Occipital lobe (tissue), 2 donors: ENCODE results near the gene WSB2. TPM values are rescaled to one million over a fixed set of nuclear protein-coding genes. Genes with fewer than 3 reads are reported as not detected.
"Not testable (repeated sequence)": the region's sequence is repeated elsewhere in the genome, so short reads cannot be mapped to it uniquely, and the experiment has no call there.

Experiments used
- DNase-seq: peaks from one replicate; lab custom pipeline; 2025; lab: John Stamatoyannopoulos, UW
- total RNA-seq: library from RNA; depleted of rRNA; stranded (reverse); fragments of >200 nt; gene quantifications from one replicate; pipeline ENCODE4 v1.2.3, GENCODE V29; 2014

WSB2 gene
- total RNA-seq, 1 donor from 2014 or later: 415 TPM

DNA sequence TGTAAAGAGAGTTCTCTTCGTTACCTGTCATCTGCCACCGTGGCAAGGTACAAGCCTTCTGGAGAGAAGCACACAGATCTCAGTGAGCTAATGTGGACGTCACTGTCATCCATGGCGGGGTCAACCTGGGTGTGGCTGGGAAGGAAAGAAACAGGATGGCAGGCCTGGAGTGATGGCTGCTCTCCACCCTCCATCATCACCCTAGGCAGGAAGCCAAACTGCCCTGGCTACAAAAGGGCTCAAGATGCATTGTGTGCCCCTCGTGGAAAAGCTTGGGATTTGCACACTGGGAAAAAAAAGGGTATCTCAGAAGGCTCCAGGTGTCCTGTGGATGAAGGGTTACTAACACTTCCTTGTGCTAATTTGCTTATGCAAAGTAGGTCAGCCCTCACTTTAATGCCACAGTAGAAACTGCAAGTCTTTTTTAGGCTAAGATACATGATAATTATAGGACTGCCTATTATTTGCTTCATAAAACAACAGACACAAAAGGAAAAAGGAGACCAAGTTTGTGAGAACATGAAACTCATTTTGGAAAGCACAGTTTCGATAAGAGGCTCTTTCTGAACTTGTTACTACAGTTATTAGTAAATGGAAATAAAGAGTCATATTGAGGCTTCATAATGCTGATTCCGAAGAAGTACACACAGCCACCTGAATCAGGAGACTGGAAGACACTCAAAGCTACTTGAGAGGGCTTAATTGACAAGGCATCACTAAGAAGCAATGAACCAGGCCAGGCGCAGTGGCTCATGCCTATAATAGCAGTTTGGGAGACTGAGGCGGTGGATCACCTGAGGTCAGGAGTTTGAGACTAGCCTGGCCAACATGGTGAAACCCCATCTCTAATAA lies 25.6 kb downstream of the WSB2 start:
- no peak for DNase-seq

DNA sequence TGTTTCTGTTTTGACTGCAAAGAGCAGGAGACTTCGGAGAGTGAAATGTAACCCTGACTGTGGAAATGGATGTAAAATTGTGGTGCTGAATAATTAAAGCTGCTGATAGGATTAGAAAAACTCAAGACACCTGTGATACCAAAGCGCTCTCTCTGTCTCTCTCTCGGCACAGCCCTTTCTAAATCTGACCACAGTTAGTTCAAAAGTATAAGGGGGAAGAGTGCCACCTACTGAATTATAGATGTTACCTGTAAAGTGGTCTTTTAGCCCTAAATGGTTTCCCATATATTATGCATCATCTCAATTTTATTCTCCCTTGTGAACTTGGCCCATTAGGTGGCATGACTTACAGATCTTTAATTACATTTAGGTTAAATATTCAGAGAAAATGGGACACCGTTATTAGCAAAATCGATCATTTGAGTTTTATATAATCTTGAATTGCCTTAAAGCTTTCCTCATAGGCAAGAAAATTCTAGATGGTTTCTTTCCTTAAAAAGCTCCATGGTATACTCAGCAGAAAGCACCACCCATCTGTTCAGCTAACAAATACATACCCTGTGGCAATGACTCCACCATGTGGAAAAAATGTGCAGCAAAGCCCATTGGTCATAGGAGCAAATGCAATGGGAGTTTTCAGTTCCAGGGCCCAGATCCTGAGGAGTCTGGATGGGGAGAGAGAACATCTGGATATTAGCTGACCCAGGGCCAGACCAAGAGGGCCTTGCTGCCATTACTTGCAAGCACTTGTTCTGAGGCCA lies 26.4 kb downstream of the WSB2 start:
- peak; percentile 22 for DNase-seq

DNA sequence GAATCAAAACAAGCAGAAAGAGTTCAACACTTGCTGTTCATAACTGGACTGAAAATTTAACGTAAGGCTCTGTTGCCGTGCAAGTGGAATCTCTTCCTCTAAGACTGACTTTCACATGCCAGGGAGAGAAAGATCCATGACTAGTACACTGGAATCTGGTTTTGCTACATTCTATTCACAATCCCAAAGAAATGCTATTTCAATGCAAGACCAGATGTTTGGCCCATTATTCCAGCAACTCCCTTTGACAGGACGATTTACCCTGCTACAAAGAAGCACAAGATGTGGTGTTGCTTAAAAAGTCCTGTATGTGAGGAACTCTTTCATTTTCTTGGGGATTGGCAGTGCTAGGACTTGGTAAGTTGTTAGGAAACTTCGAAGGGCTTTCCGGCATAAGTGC lies 27.1 kb downstream of the WSB2 start:
- no peak for DNase-seq

DNA sequence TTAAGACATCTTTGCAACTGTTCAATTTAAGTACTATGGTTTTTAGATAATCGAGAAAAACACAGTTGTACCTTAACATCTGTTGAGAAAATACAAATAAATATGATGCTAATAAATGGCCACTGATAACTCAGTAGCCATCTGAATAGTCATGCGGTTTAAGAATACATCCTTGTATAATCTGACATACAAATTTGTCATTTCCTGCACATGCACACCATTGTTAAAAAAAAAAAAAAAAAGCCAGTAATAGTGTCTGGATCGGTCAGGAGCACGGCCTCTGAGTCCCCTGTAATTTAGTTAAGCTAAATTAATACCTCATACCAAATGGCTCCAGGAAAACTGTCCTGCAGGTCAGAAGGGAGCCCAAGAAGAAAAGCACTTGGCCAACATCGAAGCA lies 27.7 kb downstream of the WSB2 start:
- no peak for DNase-seq

DNA sequence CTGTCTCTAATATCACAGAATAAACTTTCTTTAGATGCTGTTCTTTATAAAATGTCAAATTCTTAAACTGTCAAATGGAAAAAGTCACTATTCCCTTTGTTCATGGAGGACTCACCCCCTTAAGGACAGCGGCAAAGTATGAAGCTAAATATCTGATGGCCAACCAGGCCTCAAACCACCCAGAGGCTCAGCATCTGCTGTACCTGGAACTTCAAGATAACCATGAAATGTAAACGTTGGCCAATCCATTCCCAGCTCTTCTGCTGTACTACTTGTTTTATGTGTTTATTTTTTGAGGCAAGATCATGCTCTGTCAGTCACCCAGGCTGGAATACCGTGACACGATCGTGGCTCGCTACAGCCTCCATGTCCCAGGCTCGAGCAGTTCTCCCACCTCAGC lies 28.8 kb downstream of the WSB2 start:
- DNase-seq: no peak

DNA sequence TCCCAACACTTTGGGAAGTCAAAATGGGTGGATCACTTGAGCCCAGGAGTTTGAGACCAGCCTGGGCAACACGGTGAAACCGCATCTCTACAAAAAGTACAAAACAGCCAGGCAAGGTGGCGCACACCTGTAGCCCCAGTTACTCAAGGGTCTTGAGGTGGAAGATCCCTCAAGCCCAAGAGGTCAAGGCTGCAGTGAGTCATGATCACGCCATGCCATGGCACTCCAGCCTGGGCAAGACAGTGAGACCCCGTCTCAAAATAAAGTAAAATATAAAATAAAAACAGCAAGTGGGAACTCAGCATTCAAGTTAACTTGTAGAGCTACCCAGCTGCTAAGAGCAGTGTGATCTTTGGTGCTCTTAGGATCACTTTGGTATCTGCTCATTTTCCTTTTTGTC lies 31.8 kb downstream of the WSB2 start:
- DNase-seq: no peak

DNA sequence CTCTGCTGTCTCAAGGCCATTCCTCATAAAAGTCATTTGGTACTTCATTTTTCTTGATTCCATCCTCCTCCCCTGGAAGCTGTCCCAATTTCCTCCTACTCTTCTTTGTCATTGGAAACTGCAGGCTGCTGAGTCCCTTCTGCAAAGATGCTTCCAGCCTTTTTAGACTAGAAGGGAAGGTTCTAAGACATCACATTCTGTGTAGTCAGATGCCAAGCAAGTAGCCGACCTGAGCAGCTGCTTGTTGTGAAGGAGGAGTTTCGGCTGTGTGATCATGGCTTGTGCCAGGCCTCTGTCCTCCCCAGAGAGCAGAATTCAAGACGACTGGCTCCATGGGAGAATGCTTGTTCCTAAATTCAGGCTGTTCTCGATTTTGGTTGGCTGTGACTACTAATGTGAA lies 35.8 kb downstream of the WSB2 start:
- DNase-seq: peak; percentile 28

DNA sequence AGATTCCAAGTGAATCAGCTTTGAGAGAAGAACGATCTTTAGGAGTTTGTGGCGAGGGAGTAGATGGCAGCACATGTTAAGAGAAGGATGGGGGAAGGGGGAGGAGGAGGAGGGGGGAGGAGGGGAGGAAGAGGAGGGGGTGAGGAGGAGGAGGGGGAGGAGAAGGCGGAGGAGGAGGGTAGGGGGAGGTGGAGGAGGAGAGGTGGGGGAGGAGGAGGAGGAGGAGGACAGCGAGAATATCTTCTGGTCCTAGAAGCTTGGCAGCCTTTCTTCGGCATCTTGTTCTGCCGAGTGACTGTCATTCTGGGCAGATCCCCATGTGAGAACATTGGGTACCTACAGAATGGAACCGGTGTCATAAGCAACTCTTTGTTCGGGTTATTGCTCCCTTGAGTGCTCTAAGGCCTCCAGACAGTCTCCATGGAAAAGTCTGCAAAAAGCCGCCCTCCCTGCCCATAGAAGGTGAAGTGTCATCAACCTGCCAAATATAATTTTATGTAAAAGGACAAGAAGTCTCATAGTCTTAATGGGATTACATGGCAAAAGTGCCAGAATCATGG lies 37.6 kb downstream of the WSB2 start:
- DNase-seq: no peak

DNA sequence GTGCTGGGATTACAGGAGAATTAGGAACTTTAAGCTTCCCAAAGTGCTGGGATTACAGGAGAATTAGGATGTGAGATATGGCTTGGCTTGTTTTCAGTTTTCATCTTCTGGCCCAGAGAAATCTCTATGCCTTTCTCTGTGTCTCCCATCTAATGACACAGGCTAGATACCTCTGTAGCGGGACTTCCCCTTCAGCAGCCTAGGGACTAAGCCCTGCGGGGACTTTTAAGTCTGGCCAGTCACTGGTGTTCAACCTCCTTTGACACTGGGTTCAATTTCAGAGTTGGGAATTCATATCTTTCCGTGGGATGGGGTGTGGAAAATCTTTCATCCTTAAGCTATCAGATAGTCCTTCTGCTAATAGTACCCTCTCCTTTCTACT lies 38.3 kb downstream of the WSB2 start:
- DNase-seq: no peak

DNA sequence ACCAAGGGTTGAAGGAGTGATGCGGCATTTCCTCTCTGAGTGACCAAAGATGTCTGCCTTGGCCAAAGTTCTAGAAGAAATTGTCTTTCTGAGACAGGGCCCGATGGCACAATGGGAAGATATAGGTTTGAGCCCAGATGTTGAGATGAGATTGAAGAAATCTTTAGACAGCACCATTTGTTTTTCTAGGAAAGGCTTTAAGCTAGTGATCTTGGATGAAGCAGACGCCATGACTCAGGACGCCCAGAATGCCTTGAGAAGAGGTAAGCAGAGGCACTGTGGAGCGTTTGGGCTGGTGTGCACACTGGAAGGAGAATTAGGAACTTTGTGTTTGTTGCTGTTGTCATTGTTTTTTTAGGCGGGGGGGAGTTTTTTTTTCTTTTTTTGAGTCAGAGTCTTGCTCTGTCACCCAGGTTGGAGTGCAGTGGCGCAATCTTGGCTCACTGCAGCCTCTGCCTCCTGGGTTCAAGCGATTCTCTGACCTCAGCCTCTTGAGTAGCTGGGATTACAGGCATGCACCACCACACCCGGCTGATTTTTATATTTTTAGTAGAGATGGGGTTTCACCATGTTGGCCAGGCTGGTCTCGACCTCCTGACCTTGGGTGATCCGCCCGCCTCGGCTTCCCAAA lies 38.8 kb downstream of the WSB2 start:
- not testable (repeated sequence) for DNase-seq

DNA sequence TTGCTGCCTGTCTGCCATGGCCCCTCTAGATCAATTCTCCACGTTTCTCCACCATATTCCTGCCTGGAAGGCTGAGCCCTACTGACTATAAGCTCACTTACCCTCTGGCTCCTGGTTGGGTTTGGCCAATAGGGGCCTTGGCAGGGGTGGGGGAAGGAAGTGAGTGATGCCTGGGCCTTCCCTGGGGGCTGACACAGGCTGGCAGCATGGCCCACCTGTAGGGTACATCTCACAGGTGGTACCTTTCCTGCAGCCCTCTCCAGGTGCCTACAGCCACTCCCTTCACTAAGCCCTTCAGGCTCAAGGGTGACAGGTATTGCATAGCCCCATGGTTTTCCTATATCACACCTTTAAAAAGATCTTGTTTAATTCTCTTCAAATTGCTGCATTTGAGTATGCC lies 40.9 kb downstream of the WSB2 start:
- DNase-seq: no peak

DNA sequence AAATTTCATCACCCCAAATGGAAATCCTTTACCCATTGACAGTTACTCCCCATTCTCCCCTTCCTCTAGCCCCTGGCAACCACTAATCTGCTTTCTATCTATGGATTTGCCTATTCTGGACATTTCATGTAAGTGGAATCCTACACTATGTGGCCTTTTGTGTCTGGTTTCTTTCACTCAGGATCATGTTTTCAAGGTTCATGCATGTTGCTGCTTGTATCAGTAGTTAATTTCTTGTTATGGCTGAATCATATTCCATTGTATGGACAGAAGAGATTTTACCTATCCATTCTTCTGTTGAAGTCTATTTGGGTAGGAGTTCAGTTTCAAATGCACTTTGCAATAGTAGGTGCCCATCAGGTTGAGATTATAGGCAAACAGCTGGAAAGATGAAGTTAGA lies 43.1 kb downstream of the WSB2 start:
- DNase-seq: no peak

DNA sequence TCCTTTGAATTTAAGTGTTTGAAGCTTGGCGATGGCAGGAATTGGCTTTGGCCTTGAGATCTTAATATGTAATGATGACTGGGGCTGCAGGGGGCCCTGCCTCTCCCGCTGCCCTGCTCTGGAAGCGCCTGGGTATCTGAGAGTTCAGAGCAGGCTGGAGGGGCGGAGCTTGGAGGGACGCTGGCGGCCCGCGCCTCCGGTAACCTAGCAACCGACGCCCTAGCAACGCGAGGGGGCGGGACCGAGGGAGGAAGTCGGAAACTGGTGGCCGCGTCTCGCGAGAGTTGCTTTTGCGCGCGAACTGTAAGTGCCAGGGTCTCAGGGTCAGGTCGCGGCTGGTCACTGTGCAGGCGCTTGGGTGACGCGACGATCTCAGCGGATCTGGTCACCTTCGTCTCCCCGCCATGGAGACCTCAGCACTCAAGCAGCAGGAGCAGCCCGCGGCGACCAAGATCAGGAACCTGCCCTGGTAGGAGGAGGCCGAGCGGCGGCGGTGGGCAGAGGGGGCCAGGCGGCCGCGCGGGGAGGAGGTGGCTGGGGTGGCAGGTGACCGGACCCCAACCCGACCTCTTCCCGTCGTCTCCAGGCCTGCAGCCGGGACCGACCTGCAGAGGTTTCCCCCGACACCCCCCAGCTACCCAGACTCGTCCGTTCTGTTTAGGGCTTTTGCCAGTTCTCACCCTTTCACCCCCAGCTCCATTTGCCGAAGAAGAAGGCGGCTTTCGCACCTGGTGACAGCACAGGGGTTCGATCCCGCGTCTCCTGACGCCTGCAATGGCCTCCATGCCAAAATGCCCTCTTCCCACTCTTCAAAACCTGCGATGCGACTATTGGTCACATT lies 44.3 kb downstream of the WSB2 start, which contains the start of gene RFC5:
Gene RFC5 (plus strand): TSS at position 280 of the 841 bp plus-strand sequence. CDS start 125 bp downstream, at position 405.
- DNase-seq: peak; percentile 93

DNA sequence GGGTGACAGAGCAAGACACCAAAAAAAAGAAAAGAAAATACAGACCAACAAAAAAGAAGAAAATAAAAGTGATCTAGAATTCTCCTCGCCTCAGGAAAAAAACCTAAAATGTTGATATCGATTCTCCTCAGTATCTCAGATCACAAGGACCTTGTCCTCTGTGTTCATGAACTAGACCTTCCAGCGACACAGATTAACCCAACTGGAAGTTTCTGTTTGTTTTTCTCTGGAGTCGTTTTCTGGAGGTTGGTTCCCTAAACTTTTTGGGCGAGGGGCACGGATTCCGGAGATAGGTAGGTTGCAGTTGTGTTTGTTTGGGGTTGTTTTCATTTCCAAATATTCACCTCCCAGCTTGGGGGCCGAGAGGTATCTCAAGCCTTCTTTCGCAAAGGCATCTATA lies 45.0 kb downstream of the WSB2 start:
- DNase-seq: no peak

DNA sequence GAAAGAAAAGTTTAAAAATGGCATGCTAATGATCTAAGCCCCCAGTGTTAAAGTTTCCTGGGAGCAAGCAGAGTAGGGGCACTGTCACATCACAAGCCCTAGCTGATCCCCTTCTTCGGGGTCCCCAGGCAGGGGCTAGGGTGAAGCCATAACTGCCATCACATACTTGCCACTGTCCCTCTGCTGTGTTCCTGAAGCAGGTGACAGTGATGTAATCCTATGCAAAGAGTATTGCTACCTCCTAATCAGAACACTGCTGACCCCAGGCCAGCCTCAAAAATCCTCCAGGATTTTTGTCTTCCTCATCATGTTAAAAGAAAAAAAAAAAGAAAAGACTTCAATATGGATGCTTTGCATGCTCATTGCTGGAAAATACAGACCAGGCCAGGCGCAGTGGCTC lies 45.7 kb downstream of the WSB2 start:
- no peak for DNase-seq

DNA sequence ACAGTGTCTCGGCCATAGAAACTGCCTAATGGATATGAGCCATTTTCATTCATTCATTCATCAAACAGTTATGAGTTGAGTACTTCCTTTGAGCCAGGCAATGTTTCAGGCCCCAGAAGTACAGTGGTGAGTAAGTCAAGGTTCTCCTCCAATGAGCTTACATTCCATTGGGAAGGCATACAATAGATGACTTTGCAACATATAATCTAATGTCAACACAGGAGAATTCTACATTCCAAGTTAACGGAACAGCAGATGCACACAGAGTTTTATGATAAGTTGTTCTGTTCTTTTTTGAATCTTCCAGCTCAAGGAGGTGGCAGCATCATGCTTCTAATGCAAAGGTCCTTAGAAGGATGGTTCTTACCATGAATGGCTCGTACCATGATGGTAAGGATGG lies 47.7 kb downstream of the WSB2 start:
- DNase-seq: no peak

DNA sequence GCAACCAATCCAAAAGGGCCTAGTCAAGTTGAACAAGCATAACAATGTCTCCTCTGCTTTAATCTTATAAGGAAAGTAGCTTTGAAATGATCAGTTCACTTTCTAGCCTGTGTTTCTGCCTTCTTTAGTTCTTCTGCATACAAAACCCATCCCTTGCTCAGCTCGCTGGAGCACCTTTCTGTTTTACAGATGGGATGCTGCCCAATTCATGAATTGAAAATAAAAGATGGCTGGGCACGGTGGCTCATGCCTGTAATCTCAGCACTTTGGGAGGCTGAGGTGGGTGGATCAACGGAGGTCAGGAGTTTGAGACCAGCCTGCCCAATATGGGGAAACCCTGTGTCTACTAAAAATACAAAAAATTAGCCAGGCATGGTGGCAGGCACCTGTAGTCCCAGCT lies 49.0 kb downstream of the WSB2 start:
- DNase-seq: no peak

DNA sequence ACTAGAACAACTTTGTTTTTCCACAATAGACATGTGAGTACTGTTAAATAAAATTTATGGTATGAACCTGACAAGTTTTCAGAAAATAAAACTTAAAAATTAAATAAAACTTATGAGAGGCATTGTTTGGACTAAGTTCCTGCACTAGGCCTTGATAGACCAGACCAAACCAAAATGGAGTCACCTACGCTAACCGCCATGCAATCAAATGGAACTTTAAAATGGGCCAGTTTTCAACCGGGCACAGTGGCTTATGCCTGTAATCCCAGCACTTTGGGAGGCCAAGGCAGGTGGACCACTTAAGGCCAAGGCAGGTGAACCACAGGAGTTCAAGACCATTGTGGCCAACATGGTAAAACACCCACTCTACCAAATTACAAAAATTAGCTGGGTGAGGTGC lies 49.6 kb downstream of the WSB2 start:
- DNase-seq: no peak

DNA sequence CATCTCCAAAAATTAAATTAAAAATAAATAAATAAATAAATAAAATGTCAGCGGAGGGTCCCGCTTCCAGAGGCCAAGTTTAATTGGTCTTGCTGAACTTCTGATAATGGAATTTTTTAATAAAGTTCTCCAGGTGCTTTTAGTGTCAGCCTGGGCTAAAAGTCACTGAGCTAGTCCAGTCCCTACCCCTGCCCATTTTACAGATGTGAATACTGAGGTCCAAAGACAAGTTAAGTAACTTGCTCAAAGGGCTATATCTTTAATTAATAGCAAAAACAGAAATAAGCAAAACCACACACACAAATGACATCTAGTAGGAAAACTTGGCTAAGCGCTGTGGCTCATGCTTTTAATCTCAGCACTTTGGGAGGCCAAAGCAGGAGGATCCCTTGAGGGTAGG lies 50.1 kb downstream of the WSB2 start:
- no peak for DNase-seq

DNA sequence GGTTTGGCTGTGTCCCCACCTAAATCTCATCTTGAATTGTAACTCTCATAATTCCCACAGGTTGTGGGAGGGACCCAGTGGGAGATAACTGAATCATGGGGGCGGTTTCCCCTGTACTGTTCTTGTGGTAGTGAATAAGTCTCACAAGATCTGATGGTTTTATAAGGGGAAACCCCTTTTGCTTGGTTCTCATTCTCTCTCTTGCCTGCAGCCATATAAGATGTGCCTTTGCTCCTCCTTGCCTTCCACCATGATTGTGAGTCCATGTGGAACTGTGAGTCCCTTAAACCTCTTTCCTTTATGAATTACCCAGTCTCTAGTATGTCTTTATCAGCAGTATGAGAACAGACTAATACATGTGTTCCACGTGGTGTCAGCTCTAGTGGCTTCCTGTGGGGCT lies 61.2 kb downstream of the WSB2 start:
- DNase-seq: not testable (repeated sequence)

DNA sequence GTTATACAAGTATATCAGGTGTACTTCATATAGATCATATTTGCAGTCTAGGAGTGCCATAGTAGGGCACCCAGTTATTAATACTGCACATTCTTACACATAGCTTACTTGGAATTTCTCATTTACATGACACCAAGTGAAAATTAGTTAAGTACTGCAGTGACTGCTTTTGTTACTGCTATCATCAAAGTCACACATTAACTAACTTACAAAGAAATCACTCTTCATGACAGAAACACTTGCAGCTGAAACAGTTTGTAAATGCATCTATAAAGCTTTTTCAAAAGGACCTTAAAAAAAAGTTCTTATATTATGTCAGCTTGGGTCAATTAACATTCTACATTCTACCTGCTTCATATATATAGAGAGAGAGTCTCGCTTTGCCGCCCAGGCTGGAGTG lies 62.3 kb downstream of the WSB2 start:
- no peak for DNase-seq
